Breast epithelium (tissue), 3 donors: Measurements from ENCODE around the gene FNTB.

ENCODE experiments used
- CTCF ChIP-seq, 3 donors: fragments of 450-650 bp; IDR thresholded peaks; one replicate each; pipeline ENCODE4 v1.5.1; 2016 to 2017; ENCODE audit warnings: antibody characterized with exemption in 3 of 3, mild to moderate bottlenecking in 3 of 3, moderate library complexity in 3 of 3
- POLR2A ChIP-seq: fragments of 450-650 bp; IDR thresholded peaks from one replicate; pipeline ENCODE4 v1.6.1; 2016; ENCODE audit warnings: antibody characterized with exemption, mild to moderate bottlenecking, moderate library complexity
- POLR2AphosphoS5 ChIP-seq, 3 donors: sonication (generic); formaldehyde crosslinking; IDR thresholded peaks; one replicate each; pipeline ENCODE4 v1.6.1; 2017; ENCODE audit warnings: antibody characterized with exemption in 3 of 3

- TF ChIP-seq POLR2AphosphoS5 (IDR thresholded peaks at IDR 0.05): no peak
- no peak for TF ChIP-seq CTCF (IDR thresholded peaks at IDR 0.05)
- no peak for TF ChIP-seq POLR2A
Measured at GRCh38 chr14:65072256-65072655, 85.6 kb downstream of the FNTB start.
